Sigmoid colon (tissue), 4 donors: ENCODE data around the gene ABO.

Source experiments
- CTCF ChIP-seq, 4 experiments: fragments of 450-650 bp in 3 of 4; fragments of 200-600 bp in 1 of 4; IDR thresholded peaks; one replicate each; pipeline ENCODE4 v1.5.1; 2016 to 2019; ENCODE audit warnings: antibody characterized with exemption in 4 of 4, mild to moderate bottlenecking in 3 of 4, moderate library complexity in 2 of 4
- POLR2AphosphoS5 ChIP-seq, 4 donors: sonication (generic); formaldehyde crosslinking; IDR thresholded peaks; one replicate each; pipeline ENCODE4 v1.6.1; 2017; ENCODE audit warnings: antibody characterized with exemption in 4 of 4

DNA sequence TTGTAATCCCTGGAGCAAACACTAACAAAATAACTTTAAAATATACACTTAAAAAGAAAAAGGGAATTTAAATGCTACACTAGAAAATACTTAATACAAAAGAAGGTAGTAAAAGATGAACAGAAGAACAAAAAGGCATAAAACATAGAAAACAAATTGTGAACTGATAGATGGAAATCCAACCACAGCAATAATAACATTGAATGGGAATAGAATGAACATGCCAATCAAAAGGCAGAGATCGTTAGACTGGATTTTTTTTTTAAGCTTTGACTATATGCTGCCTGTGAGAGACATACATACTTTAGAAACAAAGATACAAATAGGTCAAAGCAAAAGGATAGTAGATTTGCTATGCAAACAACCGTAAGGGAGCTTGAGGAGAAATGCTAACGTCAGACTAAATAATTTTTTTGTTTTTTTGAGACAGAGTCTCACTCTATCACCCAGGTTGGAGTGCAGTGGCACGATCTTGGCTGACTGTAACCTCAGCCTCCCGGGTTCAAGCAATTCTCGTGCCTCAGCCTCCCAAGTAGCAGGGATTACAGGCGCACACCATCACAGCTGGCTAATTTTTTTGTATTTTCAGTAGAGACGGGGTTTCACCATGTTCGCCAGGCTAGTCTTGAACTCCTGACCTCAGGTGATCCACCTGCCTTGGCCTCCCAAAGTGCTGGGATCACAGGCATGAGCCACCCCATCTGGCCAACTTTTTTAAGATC, 6.5 kb downstream of the ABO start:
- TF ChIP-seq CTCF (IDR thresholded peaks at IDR 0.05) (no peak), POLR2AphosphoS5 (IDR thresholded peaks at IDR 0.05) (no peak)
